Measurements from ENCODE around the gene CAPZB. TPM values are rescaled to one million over a fixed set of nuclear protein-coding genes. Genes with fewer than 3 reads are reported as not detected.

Gene CAPZB
- total and polyA plus RNA-seq, 2 donors (not counting 3 experiments of a cell fraction or from before 2014, with no cell fraction given): 196 to 347 TPM

DNA sequence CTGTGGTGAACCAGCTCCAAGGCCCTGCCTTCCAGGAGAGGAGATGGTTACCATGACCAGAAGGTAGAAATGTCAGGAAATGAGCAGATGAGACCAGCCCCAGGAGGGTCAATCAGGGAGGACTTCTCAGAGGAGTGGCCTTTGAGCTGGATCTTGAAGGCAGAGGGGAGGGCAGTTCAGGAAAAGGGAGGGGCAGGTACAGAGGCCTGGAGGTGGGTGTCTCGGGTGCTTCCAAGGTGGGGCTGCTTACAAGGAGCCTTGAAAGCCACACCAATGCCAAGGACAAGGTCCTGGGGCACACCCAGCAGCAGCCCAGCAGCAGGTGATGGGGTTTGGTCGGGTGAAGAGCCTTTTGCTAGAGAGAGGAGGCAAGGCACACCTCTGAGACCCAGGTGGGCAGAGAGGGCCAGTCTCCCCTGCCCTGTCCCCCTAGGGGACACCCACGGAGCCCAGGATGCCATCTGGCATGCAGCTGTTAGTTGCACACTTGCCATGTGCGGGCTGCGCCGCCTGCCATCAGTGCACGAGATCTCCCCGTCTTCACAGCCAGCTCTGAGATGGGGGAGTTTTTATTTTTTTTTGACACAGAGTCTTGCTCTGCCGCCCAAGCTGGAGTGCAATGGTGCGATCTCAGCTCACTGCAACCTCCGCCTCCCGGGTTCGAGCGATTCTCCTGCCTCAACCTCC, 154.7 kb downstream of the CAPZB start:
- TF ChIP-seq MYC (IDR thresholded peaks at IDR 0.05; ENCODE audit: low read depth, low read length) (no peak), EZH2 (IDR thresholded peaks at IDR 0.05; ENCODE audit: borderline replicate concordance, low read depth, low read length, severe bottlenecking) (no peak), FOS (IDR thresholded peaks at IDR 0.05; ENCODE audit: borderline replicate concordance, insufficient read depth, low read length) (no peak)
- TF ChIP-seq, protein P1, sequence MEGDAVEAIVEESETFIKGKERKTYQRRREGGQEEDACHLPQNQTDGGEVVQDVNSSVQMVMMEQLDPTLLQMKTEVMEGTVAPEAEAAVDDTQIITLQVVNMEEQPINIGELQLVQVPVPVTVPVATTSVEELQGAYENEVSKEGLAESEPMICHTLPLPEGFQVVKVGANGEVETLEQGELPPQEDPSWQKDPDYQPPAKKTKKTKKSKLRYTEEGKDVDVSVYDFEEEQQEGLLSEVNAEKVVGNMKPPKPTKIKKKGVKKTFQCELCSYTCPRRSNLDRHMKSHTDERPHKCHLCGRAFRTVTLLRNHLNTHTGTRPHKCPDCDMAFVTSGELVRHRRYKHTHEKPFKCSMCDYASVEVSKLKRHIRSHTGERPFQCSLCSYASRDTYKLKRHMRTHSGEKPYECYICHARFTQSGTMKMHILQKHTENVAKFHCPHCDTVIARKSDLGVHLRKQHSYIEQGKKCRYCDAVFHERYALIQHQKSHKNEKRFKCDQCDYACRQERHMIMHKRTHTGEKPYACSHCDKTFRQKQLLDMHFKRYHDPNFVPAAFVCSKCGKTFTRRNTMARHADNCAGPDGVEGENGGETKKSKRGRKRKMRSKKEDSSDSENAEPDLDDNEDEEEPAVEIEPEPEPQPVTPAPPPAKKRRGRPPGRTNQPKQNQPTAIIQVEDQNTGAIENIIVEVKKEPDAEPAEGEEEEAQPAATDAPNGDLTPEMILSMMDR (IDR thresholded peaks at IDR 0.05; ENCODE audit: extremely low read depth in 1 of 2, insufficient read depth in 1 of 2, low read depth in 1 of 2, low read length in 2 of 2): no peak
- H3K9me3 ChIP-seq (replicated peaks; ENCODE audit: control insufficient read depth, insufficient read depth, low read length): no peaks in the 10 kb centered on the region
- no peaks in the 10 kb centered on the region for H4K20me1 ChIP-seq (replicated peaks; ENCODE audit: control insufficient read depth, extremely low read depth, insufficient read depth, low read length)
- intact Hi-C loops (cut with micrococcal nuclease) (no loop called here), dilution Hi-C loops (cut with MboI; ENCODE audit: extremely low pct_ligation_motif_present, low sequenced_read_pairs) (no loop called here)
- H3K36me3 ChIP-seq (ENCODE audit: control insufficient read depth in 2 of 2, extremely low read depth in 1 of 2, insufficient read depth in 2 of 2, low read length in 2 of 2): peaks cover 1 to 24% of the 10 kb centered on the region in 2 experiments
- BruUV-seq (replicated peaks): no TSS peak
- H3K9ac ChIP-seq (replicated peaks; ENCODE audit: extremely low read depth, insufficient read depth, low read length): no peak overlapping the region
- no peak overlapping the region for H3K27ac ChIP-seq (ENCODE audit: insufficient read depth, low read depth, low read length)
- no peak overlapping the region for H3K4me2 ChIP-seq (ENCODE audit: insufficient read depth, low read length)
- FAIRE-seq (no peak), DNase-seq (ENCODE audit: low read depth, low spot score) (no peak)
- no peaks in the 10 kb centered on the region for H3K4me1 ChIP-seq (ENCODE audit: control insufficient read depth, extremely low read depth, insufficient read depth, low read length)
- no peaks in the 10 kb centered on the region for H3K9me1 ChIP-seq (replicated peaks; ENCODE audit: control insufficient read depth, extremely low read depth, insufficient read depth, low read length)
- POLR2A ChIA-PET: interaction anchor here (0.6 kb wide), 1 partner anchor 332 kb away, joined by 5 read pairs; no protein-coding TSS in a partner anchor
- CTCF ChIA-PET: interaction anchor here (1.4 to 2.5 kb wide), 2 partner anchors 8 to 321 kb away, joined by 4 to 10 read pairs; no protein-coding TSS in a partner anchor
- H3K27me3 ChIP-seq (ENCODE audit: control insufficient read depth in 2 of 2, insufficient read depth in 2 of 2, low read length in 2 of 2): no peaks in the 10 kb centered on the region
- H2AFZ ChIP-seq (ENCODE audit: low read depth, low read length): no peak overlapping the region
- H3K79me2 ChIP-seq (ENCODE audit: control insufficient read depth, insufficient read depth, low read length): no peaks in the 10 kb centered on the region
- no peak overlapping the region for H3K4me3 ChIP-seq (replicated peaks in 1 of 3; ENCODE audit: insufficient read depth in 1 of 3, low read depth in 1 of 3, low read length in 3 of 3)

DNA sequence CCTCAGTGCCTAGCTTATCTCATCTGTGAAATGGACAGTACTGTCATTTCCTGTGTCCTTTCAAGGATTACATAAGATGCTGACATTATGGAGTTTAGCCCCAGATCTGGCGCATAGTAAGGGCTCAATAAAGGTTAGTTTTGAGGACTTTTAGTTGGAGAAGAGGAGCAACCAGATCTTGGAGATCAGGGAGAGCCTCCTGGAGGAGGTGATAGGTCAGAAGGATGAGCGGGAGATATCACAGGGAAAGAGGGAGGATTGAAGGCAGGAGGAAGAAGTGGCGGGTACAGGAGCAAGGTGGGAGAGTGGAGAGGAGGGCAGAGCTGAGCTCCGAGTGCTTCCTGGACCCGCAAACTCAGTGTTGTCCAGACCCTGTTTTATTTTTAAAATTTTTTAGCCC, 155.7 kb downstream of the CAPZB start:
- no peaks in the 10 kb centered on the region for H3K9me1 ChIP-seq (replicated peaks; ENCODE audit: control insufficient read depth, extremely low read depth, insufficient read depth, low read length)
- no peak overlapping the region for H3K9ac ChIP-seq (replicated peaks; ENCODE audit: extremely low read depth, insufficient read depth, low read length)
- DNase-seq (ENCODE audit: low read depth, low spot score) (no peak), FAIRE-seq (peak; percentile 18)
- POLR2A ChIA-PET: no interaction called here
- TF ChIP-seq, protein P2, sequence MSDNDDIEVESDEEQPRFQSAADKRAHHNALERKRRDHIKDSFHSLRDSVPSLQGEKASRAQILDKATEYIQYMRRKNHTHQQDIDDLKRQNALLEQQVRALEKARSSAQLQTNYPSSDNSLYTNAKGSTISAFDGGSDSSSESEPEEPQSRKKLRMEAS (IDR thresholded peaks at IDR 0.05; ENCODE audit: insufficient read depth, insufficient read length): no peak
- TF ChIP-seq POLR2AphosphoS5 (IDR thresholded peaks at IDR 0.05; ENCODE audit: insufficient read depth, low read depth, low read length) (no peak), JUN (IDR thresholded peaks at IDR 0.05; ENCODE audit: borderline replicate concordance, insufficient read depth, insufficient read length, low read depth) (no peak), POLR2A (IDR thresholded peaks at IDR 0.05; ENCODE audit: low read depth, low read length) (no peak), FOS (IDR thresholded peaks at IDR 0.05; ENCODE audit: borderline replicate concordance, insufficient read depth, low read length) (no peak), MYC (IDR thresholded peaks at IDR 0.05; ENCODE audit: low read depth, low read length) (no peak), GATA2 (IDR thresholded peaks at IDR 0.05; ENCODE audit: insufficient read depth, insufficient read length, low read depth, low read length) (no peak), EZH2 (IDR thresholded peaks at IDR 0.05; ENCODE audit: borderline replicate concordance, low read depth, low read length, severe bottlenecking) (no peak)
- TF ChIP-seq, protein P1 (IDR thresholded peaks at IDR 0.05; ENCODE audit: extremely low read depth in 1 of 2, insufficient read depth in 1 of 2, low read depth in 1 of 2, low read length in 2 of 2): no peak
- CTCF ChIA-PET: interaction anchor here (1.1 to 2.5 kb wide), 4 partner anchors 9 to 332 kb away, joined by 3 to 10 read pairs (median 4); no protein-coding TSS in a partner anchor
- H2AFZ ChIP-seq (ENCODE audit: low read depth, low read length): no peak overlapping the region
- H3K9me3 ChIP-seq (replicated peaks; ENCODE audit: control insufficient read depth, insufficient read depth, low read length): no peaks in the 10 kb centered on the region
- H3K4me3 ChIP-seq (replicated peaks in 1 of 3; ENCODE audit: insufficient read depth in 1 of 3, low read depth in 1 of 3, low read length in 3 of 3): no peak overlapping the region
- H3K27me3 ChIP-seq (ENCODE audit: control insufficient read depth in 2 of 2, insufficient read depth in 2 of 2, low read length in 2 of 2): no peaks in the 10 kb centered on the region
- H4K20me1 ChIP-seq (replicated peaks; ENCODE audit: control insufficient read depth, extremely low read depth, insufficient read depth, low read length): no peaks in the 10 kb centered on the region
- H3K4me2 ChIP-seq (ENCODE audit: insufficient read depth, low read length): no peak overlapping the region
- H3K79me2 ChIP-seq (ENCODE audit: control insufficient read depth, insufficient read depth, low read length): no peaks in the 10 kb centered on the region
- no peaks in the 10 kb centered on the region for H3K4me1 ChIP-seq (ENCODE audit: control insufficient read depth, extremely low read depth, insufficient read depth, low read length)
- intact Hi-C loops (cut with micrococcal nuclease) (no loop called here), dilution Hi-C loops (cut with MboI; ENCODE audit: extremely low pct_ligation_motif_present, low sequenced_read_pairs) (no loop called here)
- H3K27ac ChIP-seq (ENCODE audit: insufficient read depth, low read depth, low read length): no peak overlapping the region
- H3K36me3 ChIP-seq (ENCODE audit: control insufficient read depth in 2 of 2, extremely low read depth in 1 of 2, insufficient read depth in 2 of 2, low read length in 2 of 2): peaks cover 4 to 24% of the 10 kb centered on the region in 2 experiments
- BruUV-seq (replicated peaks): no TSS peak
